Measurements from ENCODE around the gene PEF1. TPM values are rescaled to one million over a fixed set of nuclear protein-coding genes. Genes with fewer than 3 reads are reported as not detected.
A peak's percentile ranks its signal among the peaks of the same experiment; 100 is the strongest.
"Not testable (repeated sequence)": the region's sequence is repeated elsewhere in the genome, so short reads cannot be mapped to it uniquely, and the experiment has no call there.

The PEF1 gene
- total RNA-seq, 2 donors from 2014 or later: 47.2 to 57.2 TPM

- intact Hi-C loops (cut with DNase I, micrococcal nuclease): no loop called here
- ATAC-seq (no peak), DNase-seq (no peak)
These were observed 48.6 kb downstream of the PEF1 start for GRCh38 chr1:31595836-31596736.

GRCh38 chr1:31593770-31594632 lies 50.7 kb downstream of the PEF1 start:
- intact Hi-C loops (cut with DNase I, micrococcal nuclease): loop anchor here in 1 of 2 donors (2.0 kb wide), 1 partner anchor 31 kb away; no protein-coding TSS in a partner anchor
- DNase-seq: peak; percentile 83 to 93
- ATAC-seq: peak; percentile 75

- DNase-seq: no peak
- no peak for ATAC-seq
- intact Hi-C loops (cut with DNase I, micrococcal nuclease): loop anchor here in 1 of 2 donors (2.0 kb wide), 1 partner anchor 30 kb away; no protein-coding TSS in a partner anchor
These were observed 51.5 kb downstream of the PEF1 start for GRCh38 chr1:31593136-31593665.

DNA sequence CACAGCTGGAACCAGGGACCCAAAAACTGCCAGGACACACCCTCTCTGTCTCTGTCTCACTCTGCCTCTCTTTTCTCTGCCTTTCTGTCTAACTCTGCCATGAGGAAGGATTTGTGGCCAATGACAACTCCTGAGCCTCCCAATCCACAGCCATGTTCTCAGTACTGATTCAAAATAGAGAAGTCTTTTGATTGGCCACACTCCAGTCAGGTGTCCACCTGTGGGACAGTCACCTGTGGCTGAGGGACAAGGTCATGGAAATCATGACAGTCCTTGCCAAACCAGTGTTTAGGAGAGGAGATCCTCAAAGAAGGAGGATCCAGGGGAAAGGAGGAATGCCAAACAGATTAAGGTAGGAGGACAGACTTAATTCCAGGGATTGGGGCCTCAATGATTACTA lies 52.5 kb downstream of the PEF1 start:
- intact Hi-C loops (cut with DNase I, micrococcal nuclease): loop anchor here in 1 of 2 donors (2.0 kb wide), 1 partner anchor 29 kb away; no protein-coding TSS in a partner anchor
- ATAC-seq (no peak), DNase-seq (no peak)

GRCh38 chr1:31591425-31592093 lies 53.1 kb downstream of the PEF1 start:
- intact Hi-C loops (cut with DNase I, micrococcal nuclease): loop anchor here in 1 of 2 donors (2.0 kb wide), 1 partner anchor 29 kb away; no protein-coding TSS in a partner anchor
- DNase-seq: peak in 1 of 2 donors; percentile 57
- peak; percentile 29 for ATAC-seq

GRCh38 chr1:31588751-31589515 lies 55.7 kb downstream of the PEF1 start:
- peak; percentile 54 to 74 for DNase-seq
- intact Hi-C loops (cut with DNase I, micrococcal nuclease): no loop called here
- ATAC-seq: peak; percentile 58

- ATAC-seq (peak; percentile 61), DNase-seq (peak; percentile 80 to 83)
- intact Hi-C loops (cut with DNase I, micrococcal nuclease): no loop called here
These were observed 56.8 kb downstream of the PEF1 start for GRCh38 chr1:31587720-31588423.

GRCh38 chr1:31587328-31587699 lies 57.4 kb downstream of the PEF1 start:
- DNase-seq; ATAC-seq; intact Hi-C loops (cut with DNase I, micrococcal nuclease): not testable (repeated sequence)

DNA sequence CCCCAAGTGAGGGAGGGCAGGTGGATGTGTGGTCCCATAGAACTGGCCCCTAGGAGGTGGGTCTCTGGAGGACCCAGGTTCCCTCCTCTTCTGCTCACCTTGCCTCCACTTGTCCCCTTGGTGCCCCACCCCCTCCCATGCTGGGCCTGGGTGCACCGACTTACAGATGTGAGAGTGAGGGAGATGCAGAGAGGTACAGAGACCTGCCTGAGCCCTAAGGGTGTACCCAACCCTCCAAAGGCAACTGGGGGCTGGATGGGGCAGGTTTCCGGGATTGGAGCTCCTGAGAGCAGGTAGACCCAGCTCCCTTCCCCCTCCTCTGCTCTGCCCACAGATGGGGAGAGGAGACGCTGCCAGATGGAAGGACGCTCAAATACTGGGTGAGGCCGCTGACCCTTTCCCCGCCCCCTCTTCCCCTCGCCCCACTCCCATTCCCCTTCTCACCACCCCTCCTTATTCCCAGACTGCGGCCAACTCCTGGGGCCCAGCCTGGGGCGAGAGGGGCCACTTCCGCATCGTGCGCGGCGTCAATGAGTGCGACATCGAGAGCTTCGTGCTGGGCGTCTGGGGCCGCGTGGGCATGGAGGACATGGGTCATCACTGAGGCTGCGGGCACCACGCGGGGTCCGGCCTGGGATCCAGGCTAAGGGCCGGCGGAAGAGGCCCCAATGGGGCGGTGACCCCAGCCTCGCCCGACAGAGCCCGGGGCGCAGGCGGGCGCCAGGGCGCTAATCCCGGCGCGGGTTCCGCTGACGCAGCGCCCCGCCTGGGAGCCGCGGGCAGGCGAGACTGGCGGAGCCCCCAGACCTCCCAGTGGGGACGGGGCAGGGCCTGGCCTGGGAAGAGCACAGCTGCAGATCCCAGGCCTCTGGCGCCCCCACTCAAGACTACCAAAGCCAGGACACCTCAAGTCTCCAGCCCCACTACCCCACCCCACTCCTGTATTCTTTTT lies 58.0 kb downstream of the PEF1 start:
- DNase-seq (no peak), ATAC-seq (no peak)

DNA sequence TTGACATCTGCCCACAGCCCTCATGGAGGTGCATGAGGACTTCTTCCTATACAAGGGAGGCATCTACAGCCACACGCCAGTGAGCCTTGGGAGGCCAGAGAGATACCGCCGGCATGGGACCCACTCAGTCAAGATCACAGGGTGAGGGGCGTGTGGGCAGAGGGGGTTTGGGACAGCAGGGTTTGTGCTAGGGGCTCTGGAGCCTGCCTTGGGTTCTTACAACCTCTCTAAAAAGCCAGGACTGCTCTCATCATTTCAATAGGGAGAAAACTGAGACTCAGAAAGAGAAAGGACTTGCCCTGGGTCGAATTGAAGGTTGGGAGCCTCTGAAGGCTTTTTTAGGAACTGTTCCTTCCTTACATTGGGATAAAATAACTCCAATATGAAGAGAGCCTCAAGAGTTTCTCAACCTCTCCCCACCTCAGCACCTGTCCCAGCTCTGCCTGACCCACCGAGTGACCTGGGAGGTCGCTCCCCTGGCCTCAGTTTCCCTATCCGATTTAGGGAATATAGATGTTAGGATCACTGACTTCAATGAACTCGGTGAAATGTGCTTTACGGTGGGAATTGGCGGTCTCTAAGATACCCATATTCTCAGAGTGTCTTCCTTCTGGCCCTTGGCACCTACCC lies 58.8 kb downstream of the PEF1 start:
- DNase-seq (no peak), ATAC-seq (no peak)
- intact Hi-C loops (cut with DNase I, micrococcal nuclease): no loop called here

More for the DNA sequence above, 58.0 kb downstream of the PEF1 start:
- intact Hi-C loops (cut with DNase I, micrococcal nuclease): no loop called here

GRCh38 chr1:31584869-31585735 lies 59.6 kb downstream of the PEF1 start:
- ATAC-seq: no peak
- no peak for DNase-seq
- intact Hi-C loops (cut with DNase I, micrococcal nuclease): no loop called here

DNA sequence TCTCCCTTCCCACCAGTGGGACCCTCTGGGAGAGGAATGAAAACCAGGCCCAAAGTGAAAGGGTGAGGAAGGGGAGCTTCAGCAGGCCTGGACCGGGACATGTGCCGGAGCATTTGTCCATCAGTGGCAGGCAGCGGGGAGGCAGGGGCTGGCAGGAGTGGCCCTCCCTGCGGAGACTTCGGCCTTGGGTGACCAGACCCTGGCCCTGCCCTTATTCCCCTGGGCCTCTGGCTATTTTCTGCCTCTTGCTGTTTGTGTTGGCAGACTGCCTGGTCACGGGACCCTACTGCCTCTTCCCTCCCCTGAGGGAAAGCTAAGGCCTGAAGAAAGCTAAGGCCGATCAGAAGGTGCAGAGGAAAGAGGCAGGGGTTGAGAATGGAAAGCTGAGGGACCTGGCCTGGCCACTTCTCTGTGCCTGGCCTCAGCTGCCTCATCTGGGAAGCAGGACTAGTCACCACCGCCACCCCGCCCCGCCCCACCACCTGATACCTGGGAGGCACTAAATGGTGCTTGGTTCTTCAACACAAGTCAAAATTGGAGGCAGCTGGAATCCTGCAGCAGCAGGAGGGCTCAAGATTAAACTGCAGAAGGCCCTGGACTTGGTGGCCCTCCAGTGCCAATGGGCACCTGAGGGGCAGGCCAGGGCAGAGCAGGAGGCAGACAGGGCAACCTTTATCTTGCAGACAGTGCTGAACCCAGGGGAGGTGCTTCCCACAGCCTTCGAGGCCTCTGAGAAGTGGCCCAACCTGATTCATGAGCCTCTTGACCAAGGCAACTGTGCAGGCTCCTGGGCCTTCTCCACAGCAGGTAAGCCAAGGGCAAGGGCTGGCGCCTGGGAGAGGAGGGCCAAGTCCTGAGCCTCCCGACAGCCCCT lies 60.4 kb downstream of the PEF1 start:
- intact Hi-C loops (cut with DNase I, micrococcal nuclease): no loop called here
- ATAC-seq: peak; percentile 23
- peak; percentile 79 to 83 for DNase-seq

- intact Hi-C loops (cut with DNase I, micrococcal nuclease): no loop called here
- no peak for DNase-seq
- no peak for ATAC-seq
These were observed 61.3 kb downstream of the PEF1 start for GRCh38 chr1:31583082-31583994.

All from left colon (tissue), 2 donors.